ENCODE measurements around the gene MAGIX. TPM values are rescaled to one million over a fixed set of nuclear protein-coding genes. Genes with fewer than 3 reads are reported as not detected.

The MAGIX gene
- total RNA-seq, 1 experiment from 2014 or later, result 1.9 TPM

GRCh38 chrX:49204017-49204416 is 41.5 kb downstream of the MAGIX start:
- DNase-seq, result no peak
- Histone ChIP-seq H4K91ac (ENCODE audit: insufficient read length, low read depth, low read length) (no peak overlapping the region), H4K20me1 (ENCODE audit: control insufficient read depth, insufficient read depth, insufficient read length) (no peaks in the 10 kb centered on the region), H3K9ac (ENCODE audit: extremely low read depth, insufficient read length, low read length) (no peak overlapping the region), H2AFZ (ENCODE audit: low read length) (no peak overlapping the region), H4K5ac (ENCODE audit: insufficient read length, low read depth, low read length) (no peak overlapping the region), H2BK120ac (ENCODE audit: low read depth, low read length, poor library complexity, severe bottlenecking) (no peak overlapping the region), H3K56ac (ENCODE audit: insufficient read length, low read depth, low read length) (no peak overlapping the region), H2BK5ac (ENCODE audit: insufficient read length, low read length) (no peak overlapping the region), H4K8ac (replicated peaks; ENCODE audit: insufficient read length, low read depth, low read length) (no peak overlapping the region), H3T11ph (ENCODE audit: low read length) (no peak overlapping the region), H3K9me3 (ENCODE audit: control insufficient read depth, low read depth, low read length) (peaks cover 18% of the 10 kb centered on the region), H2BK20ac (ENCODE audit: low read depth, low read length, poor library complexity, severe bottlenecking) (no peak overlapping the region), H3K27ac (ENCODE audit: insufficient read length, low read depth, low read length) (no peak overlapping the region), H3K27me3 (ENCODE audit: insufficient read depth, low read length) (no peaks in the 10 kb centered on the region), H3K4me1 (ENCODE audit: insufficient read depth, low read length) (no peaks in the 10 kb centered on the region), H3K18ac (ENCODE audit: insufficient read length, low read depth, low read length) (no peak overlapping the region), H3K79me1 (ENCODE audit: insufficient read depth, low read depth, low read length, poor library complexity, severe bottlenecking) (no peaks in the 10 kb centered on the region), H3K23me2 (ENCODE audit: insufficient read length, low read depth, low read length, poor library complexity, severe bottlenecking) (peaks cover 10% of the 10 kb centered on the region), H3K4ac (ENCODE audit: low read depth, low read length) (no peak overlapping the region), H3K79me2 (ENCODE audit: insufficient read depth, low read length) (no peaks in the 10 kb centered on the region), H3K23ac (ENCODE audit: insufficient read length, low read depth, low read length) (no peak overlapping the region), H3K4me2 (ENCODE audit: insufficient read depth, insufficient read length, low read length) (no peak overlapping the region), H2BK15ac (ENCODE audit: low read depth, low read length) (no peak overlapping the region), H2BK12ac (ENCODE audit: insufficient read length, low read depth, low read length) (no peak overlapping the region), H3K14ac (ENCODE audit: insufficient read depth, low read length) (no peak overlapping the region), H2AK5ac (ENCODE audit: insufficient read length, low read length) (no peak overlapping the region)
- H3K9me3 Mint-ChIP-seq, result peaks cover 59 to 74% of the 10 kb centered on the region in 2 experiments
- peaks cover 0 to 7% (median 0%) of the 10 kb centered on the region in 3 experiments; a peak in 2 of 7 replicates for H3K36me3 Mint-ChIP-seq (ENCODE audit: insufficient read depth in 1 of 3, low read depth in 3 of 3)
- peaks cover 4% of the 10 kb centered on the region for H3K27me3 Mint-ChIP-seq (ENCODE audit: low read depth)
- WGBS (ENCODE audit: extremely low coverage, insufficient read length, low lambda C conversion rate), result no CpG with 5 or more reads among the region's 6 CpGs
- no peak overlapping the region for H3K4me3 Mint-ChIP-seq
- H3K27ac Mint-ChIP-seq, result no peak overlapping the region
- peaks cover 4 to 15% of the 10 kb centered on the region in 2 experiments; a peak in 3 of 4 replicates for H3K4me1 Mint-ChIP-seq
- TF ChIP-seq, protein P1, sequence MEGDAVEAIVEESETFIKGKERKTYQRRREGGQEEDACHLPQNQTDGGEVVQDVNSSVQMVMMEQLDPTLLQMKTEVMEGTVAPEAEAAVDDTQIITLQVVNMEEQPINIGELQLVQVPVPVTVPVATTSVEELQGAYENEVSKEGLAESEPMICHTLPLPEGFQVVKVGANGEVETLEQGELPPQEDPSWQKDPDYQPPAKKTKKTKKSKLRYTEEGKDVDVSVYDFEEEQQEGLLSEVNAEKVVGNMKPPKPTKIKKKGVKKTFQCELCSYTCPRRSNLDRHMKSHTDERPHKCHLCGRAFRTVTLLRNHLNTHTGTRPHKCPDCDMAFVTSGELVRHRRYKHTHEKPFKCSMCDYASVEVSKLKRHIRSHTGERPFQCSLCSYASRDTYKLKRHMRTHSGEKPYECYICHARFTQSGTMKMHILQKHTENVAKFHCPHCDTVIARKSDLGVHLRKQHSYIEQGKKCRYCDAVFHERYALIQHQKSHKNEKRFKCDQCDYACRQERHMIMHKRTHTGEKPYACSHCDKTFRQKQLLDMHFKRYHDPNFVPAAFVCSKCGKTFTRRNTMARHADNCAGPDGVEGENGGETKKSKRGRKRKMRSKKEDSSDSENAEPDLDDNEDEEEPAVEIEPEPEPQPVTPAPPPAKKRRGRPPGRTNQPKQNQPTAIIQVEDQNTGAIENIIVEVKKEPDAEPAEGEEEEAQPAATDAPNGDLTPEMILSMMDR (conservative IDR thresholded peaks at IDR 0.05), result no peak

Data from H9 (cell line).